Fibroblast of lung (primary cell): ENCODE measurements around the gene KASH5. TPM values are rescaled to one million over a fixed set of nuclear protein-coding genes. Genes with fewer than 3 reads are reported as not detected.

ENCODE experiments used
- DNase-seq, 2 donors: peaks; one replicate each; pipeline versions ENCODE4 v3.0.0 to v3.0.0-alpha.2; 2010; ENCODE audit warnings: low read depth in 2 of 2
- H2AFZ ChIP-seq: 2 replicates; pipeline ENCODE4 v1.5.1; 2012; ENCODE audit warnings: low read length, control low read depth, inconsistent platforms
- H3K27ac ChIP-seq: 2 replicates; pipeline ENCODE4 v1.5.1; 2011; ENCODE audit warnings: low read length, control low read depth; ENCODE audit not compliant: insufficient read depth
- H3K27me3 ChIP-seq: 2 replicates; pipeline ENCODE4 v1.5.1; 2011; ENCODE audit warnings: mild to moderate bottlenecking, low read length; ENCODE audit not compliant: control insufficient read depth, insufficient read depth
- H3K36me3 ChIP-seq: 2 replicates; pipeline ENCODE4 v1.5.1; 2011; ENCODE audit warnings: low read length; ENCODE audit not compliant: control insufficient read depth, insufficient read depth
- H3K4me1 ChIP-seq: 2 replicates; pipeline ENCODE4 v1.5.1; 2011; ENCODE audit warnings: low read length; ENCODE audit not compliant: control insufficient read depth, insufficient read depth; ENCODE audit errors: extremely low read depth
- H3K4me2 ChIP-seq: 2 replicates; pipeline ENCODE4 v1.5.1; 2011; ENCODE audit warnings: low read length, control low read depth; ENCODE audit not compliant: insufficient read depth; ENCODE audit errors: extremely low read depth
- H3K4me3 ChIP-seq, 4 experiments: fragments of 200-600 bp in 1 of 4; sonication (generic) in 1 of 4; replicated peaks in 1 of 4; 2 replicates each; pipeline ENCODE4 v1.5.1; 2011 to 2016; ENCODE audit warnings: low read length in 4 of 4, low read depth in 3 of 4, mild to moderate bottlenecking in 3 of 4, control low read depth in 2 of 4, inconsistent platforms in 1 of 4, mixed read lengths in 1 of 4; ENCODE audit not compliant: insufficient read depth in 1 of 4; ENCODE audit errors: control extremely low read depth in 1 of 4
- H3K79me2 ChIP-seq: 2 replicates; pipeline ENCODE4 v1.5.1; 2012; ENCODE audit warnings: mild to moderate bottlenecking, low read length, inconsistent platforms; ENCODE audit not compliant: control insufficient read depth, insufficient read depth
- H3K9ac ChIP-seq: 2 replicates; pipeline ENCODE4 v1.5.1; 2011; ENCODE audit warnings: mild to moderate bottlenecking, low read length, control low read depth; ENCODE audit not compliant: insufficient read depth
- H3K9me3 ChIP-seq: 2 replicates; pipeline ENCODE4 v1.5.1; 2012; ENCODE audit warnings: low read depth, low read length; ENCODE audit not compliant: control insufficient read depth, insufficient read depth
- H4K20me1 ChIP-seq: 2 replicates; pipeline ENCODE4 v1.5.1; 2011; ENCODE audit warnings: low read length; ENCODE audit not compliant: control insufficient read depth, insufficient read depth; ENCODE audit errors: extremely low read depth
- EZH2 ChIP-seq: IDR thresholded peaks from 2 replicates; pipeline ENCODE4 v1.5.1; 2012; ENCODE audit warnings: low read length, control low read depth, mild to moderate bottlenecking; ENCODE audit errors: missing control alignments
- polyA plus RNA-seq, 2 donors: library from polyadenylated mRNA; depleted of rRNA in 1 of 2; stranded (reverse) in 1 of 2; unstranded in 1 of 2; fragments of >200 nt; gene quantifications; 2 replicates each; pipeline ENCODE4 v1.2.1, GENCODE V29; 2011 to 2012; ENCODE audit warnings: missing spikeins in 1 of 2
- total RNA-seq: library from RNA; depleted of rRNA; stranded (reverse); fragments of >200 nt; gene quantifications from 2 replicates; pipeline ENCODE4 v1.2.1, GENCODE V29; 2014
- TF ChIP-seq, protein P1 (sequence below), 2 donors: IDR thresholded peaks in 1 of 2; conservative IDR thresholded peaks in 1 of 2; 1 replicate in 1 of 2; 2 replicates in 1 of 2; pipeline ENCODE4 v1.5.1; 2011 to 2012; ENCODE audit warnings: low read length in 2 of 2, control low read depth in 1 of 2, inconsistent platforms in 1 of 2, low read depth in 1 of 2, mild to moderate bottlenecking in 1 of 2

The KASH5 gene
- total and polyA plus RNA-seq, 2 donors (not counting 1 experiment from before 2014, with no cell fraction given): not detected

DNA sequence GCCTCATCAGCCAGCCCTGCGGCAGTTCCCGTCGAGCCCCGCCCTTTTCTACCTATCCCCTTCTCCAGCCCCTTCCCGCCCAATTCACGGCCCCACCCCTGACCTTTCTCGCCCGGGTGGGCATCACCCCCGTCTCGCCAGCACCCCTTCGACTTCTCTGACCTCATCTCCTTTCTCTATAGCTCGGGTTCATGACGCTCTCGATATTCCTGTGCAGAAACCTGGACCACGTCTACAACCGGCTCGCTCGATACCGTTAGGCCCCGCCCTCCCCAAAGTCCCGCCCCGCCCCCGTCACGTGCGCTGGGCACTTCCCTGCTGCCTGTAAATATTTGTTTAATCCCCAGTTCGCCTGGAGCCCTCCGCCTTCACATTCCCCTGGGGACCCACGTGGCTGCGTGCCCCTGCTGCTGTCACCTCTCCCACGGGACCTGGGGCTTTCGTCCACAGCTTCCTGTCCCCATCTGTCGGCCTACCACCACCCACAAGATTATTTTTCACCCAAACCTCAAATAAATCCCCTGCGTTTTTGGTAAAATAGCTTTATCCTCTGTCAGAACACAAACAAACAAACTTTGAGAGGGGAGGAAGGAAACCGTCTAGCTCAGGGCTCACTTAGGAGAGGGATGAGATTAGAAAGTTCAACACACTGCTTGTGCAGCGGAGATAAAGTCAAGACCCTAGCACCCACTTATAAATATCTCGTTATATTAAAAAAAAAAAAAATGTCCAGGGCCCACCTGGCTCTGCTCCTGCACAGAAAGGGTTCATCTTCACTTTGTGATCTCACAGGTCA lies 47.8 kb upstream of the KASH5 start:
- H3K9me3 ChIP-seq: no peaks in the 10 kb centered on the region
- H3K27me3 ChIP-seq: peaks cover 7% of the 10 kb centered on the region
- no peak overlapping the region for H2AFZ ChIP-seq
- H3K36me3 ChIP-seq: peaks cover 7% of the 10 kb centered on the region
- no peak overlapping the region for H3K27ac ChIP-seq
- H3K4me3 ChIP-seq: peak overlapping the region in 1 of 4 experiments; percentile 27
- no peak overlapping the region for H3K4me2 ChIP-seq
- no peaks in the 10 kb centered on the region for H3K79me2 ChIP-seq
- H3K4me1 ChIP-seq: peaks cover 4% of the 10 kb centered on the region
- no peak overlapping the region for H3K9ac ChIP-seq
- DNase-seq: peak in 1 of 2 donors; percentile 11
- no peaks in the 10 kb centered on the region for H4K20me1 ChIP-seq
- TF ChIP-seq, protein P1, sequence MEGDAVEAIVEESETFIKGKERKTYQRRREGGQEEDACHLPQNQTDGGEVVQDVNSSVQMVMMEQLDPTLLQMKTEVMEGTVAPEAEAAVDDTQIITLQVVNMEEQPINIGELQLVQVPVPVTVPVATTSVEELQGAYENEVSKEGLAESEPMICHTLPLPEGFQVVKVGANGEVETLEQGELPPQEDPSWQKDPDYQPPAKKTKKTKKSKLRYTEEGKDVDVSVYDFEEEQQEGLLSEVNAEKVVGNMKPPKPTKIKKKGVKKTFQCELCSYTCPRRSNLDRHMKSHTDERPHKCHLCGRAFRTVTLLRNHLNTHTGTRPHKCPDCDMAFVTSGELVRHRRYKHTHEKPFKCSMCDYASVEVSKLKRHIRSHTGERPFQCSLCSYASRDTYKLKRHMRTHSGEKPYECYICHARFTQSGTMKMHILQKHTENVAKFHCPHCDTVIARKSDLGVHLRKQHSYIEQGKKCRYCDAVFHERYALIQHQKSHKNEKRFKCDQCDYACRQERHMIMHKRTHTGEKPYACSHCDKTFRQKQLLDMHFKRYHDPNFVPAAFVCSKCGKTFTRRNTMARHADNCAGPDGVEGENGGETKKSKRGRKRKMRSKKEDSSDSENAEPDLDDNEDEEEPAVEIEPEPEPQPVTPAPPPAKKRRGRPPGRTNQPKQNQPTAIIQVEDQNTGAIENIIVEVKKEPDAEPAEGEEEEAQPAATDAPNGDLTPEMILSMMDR (conservative IDR thresholded peaks at IDR 0.05 in 1 of 2, IDR thresholded peaks at IDR 0.05 in 1 of 2; ENCODE audit: low read depth in 1 of 2, low read length in 2 of 2): no peak
- TF ChIP-seq EZH2: no peak

DNA sequence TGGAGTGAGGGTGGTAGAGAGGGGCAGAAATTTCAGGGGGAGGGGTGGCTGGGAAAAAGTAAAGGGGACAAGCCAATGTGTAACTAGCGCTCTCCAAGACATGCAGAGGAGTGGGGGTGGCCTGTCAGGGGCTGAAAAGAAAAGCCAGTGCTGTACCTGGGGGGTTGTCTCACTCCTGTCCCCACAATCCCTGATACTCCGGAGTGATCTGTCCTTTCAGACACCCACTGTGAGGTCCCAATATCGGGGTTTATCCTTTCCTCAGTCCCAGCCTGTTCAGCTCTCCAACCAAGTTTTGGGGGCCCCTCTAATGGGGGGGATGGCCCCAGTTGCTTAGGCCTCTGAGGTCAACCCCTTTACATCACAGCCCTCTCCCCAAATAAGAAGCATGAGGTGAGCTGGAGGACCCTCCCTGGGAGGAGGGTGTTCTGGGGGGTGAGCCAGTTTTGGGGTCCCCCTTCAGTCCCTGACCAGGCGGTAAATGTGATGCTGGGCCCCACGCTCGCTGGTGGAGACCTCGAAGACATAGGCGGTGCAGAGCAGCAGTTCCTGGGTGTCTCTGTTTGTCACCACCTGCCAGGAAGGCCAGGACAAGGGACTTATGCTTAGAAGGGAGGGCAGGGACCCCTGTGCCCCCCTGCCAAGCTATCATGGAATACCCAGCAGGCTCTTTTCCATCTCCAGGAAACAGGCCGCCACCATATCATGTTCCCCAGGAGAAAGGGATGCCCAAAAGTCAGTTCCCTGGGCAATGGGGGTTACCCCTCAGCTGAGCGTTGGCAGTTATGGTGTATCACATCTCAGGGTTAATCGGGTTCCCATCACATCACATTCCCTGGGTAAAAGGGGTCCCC lies 47.0 kb upstream of the KASH5 start:
- no peak overlapping the region for H3K9ac ChIP-seq
- H3K27me3 ChIP-seq: peaks cover 7% of the 10 kb centered on the region
- H2AFZ ChIP-seq: no peak overlapping the region
- no peak overlapping the region for H3K4me3 ChIP-seq
- no peaks in the 10 kb centered on the region for H3K9me3 ChIP-seq
- H4K20me1 ChIP-seq: no peaks in the 10 kb centered on the region
- no peak overlapping the region for H3K4me2 ChIP-seq
- TF ChIP-seq, protein P1 (conservative IDR thresholded peaks at IDR 0.05 in 1 of 2, IDR thresholded peaks at IDR 0.05 in 1 of 2; ENCODE audit: low read depth in 1 of 2, low read length in 2 of 2): no peak
- TF ChIP-seq EZH2: no peak
- DNase-seq: no peak
- H3K27ac ChIP-seq: no peak overlapping the region
- peaks cover 4% of the 10 kb centered on the region for H3K4me1 ChIP-seq
- peaks cover 7% of the 10 kb centered on the region for H3K36me3 ChIP-seq
- no peaks in the 10 kb centered on the region for H3K79me2 ChIP-seq

DNA sequence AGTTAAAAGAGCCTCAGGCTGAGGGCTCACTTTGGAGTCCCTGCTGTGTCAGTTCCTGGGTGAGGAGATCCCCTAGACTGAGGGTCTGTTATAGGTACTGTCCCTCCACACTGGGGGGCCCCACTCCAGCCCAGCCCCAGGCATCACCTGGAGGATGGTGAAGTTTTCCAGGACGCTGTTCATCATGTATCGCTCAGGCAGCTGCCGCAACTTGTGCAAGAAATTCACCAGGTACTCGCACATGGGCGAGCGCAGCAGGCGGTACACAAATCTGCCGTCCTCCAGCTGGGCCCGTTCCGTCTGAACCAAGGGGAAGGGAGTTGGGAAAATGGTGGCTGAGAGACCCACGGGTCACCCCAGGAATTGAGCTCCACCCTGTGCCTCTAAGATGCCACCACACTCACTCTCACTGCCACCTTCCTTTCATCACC lies 45.7 kb upstream of the KASH5 start:
- no peak overlapping the region for H3K4me3 ChIP-seq
- H3K9me3 ChIP-seq: no peaks in the 10 kb centered on the region
- H2AFZ ChIP-seq: no peak overlapping the region
- no peak for DNase-seq
- no peaks in the 10 kb centered on the region for H3K79me2 ChIP-seq
- no peak overlapping the region for H3K4me2 ChIP-seq
- H3K27me3 ChIP-seq: peaks cover 7% of the 10 kb centered on the region
- H4K20me1 ChIP-seq: no peaks in the 10 kb centered on the region
- H3K36me3 ChIP-seq: peaks cover 13% of the 10 kb centered on the region
- TF ChIP-seq, protein P1 (conservative IDR thresholded peaks at IDR 0.05 in 1 of 2, IDR thresholded peaks at IDR 0.05 in 1 of 2; ENCODE audit: low read depth in 1 of 2, low read length in 2 of 2): no peak
- no peak for TF ChIP-seq EZH2
- no peak overlapping the region for H3K27ac ChIP-seq
- no peak overlapping the region for H3K9ac ChIP-seq
- peaks cover 4% of the 10 kb centered on the region for H3K4me1 ChIP-seq
